ENCODE measurements around the gene STXBP5L.

Gene STXBP5L

DNA sequence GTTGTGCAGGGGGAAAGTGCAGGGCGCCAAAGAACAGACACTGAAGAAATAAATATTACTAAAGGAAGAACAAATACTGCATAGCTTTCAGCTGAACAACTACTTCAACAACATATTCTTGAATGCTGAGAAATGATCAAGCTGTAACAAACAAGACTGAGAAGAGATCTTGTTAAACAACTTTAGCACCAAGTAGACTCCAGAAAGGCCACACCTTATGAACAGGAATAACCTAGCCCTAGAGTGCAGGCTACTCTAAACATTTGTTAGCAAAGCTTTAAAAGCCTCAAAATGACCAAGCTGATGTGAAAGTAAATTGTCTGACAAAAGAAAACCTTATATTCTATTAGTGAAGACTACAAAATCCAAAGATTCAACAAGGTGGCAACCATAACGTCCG, 554.6 kb downstream of the STXBP5L start:
- Histone ChIP-seq H3K36me3 (peaks cover 88% of the 10 kb centered on the region), H3K27me3 (no peaks in the 10 kb centered on the region), H3K4me2 (no peak overlapping the region), H3K4me3 (no peak overlapping the region), H3K4me1 (no peaks in the 10 kb centered on the region), H3K9ac (no peak overlapping the region), H3K27ac (no peak overlapping the region), H4K20me1 (no peaks in the 10 kb centered on the region), H3K9me3 (peaks cover 11% of the 10 kb centered on the region)
- no peak for TF ChIP-seq Cebpa-rat (IDR thresholded peaks at IDR 0.05)

DNA sequence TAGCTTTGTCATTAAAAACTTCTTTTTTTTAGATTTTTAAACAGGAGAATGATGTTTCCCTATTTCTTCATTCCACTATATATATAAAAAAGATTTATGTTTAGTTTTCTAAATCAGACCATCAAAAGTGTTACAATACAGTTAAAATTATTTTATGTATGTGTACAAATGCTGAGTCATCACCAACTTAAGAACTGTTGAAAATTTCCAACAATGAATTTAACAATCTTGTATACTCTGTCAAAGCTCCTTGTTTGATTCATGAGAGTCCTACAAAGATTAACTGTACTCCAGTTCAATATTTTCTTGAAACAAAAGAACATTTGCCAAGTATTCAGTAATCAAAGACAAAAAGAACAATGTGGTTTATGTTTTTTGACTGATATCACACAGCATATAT, 555.7 kb downstream of the STXBP5L start:
- H3K27ac ChIP-seq: no peak overlapping the region
- H3K9ac ChIP-seq: no peak overlapping the region
- no peak overlapping the region for H3K4me2 ChIP-seq
- no peaks in the 10 kb centered on the region for H3K27me3 ChIP-seq
- no peaks in the 10 kb centered on the region for H3K4me1 ChIP-seq
- no peak overlapping the region for H3K4me3 ChIP-seq
- TF ChIP-seq Cebpa-rat (IDR thresholded peaks at IDR 0.05): no peak
- H3K36me3 ChIP-seq: peaks cover 91% of the 10 kb centered on the region
- H3K9me3 ChIP-seq: peaks cover 6% of the 10 kb centered on the region
- no peaks in the 10 kb centered on the region for H4K20me1 ChIP-seq

DNA sequence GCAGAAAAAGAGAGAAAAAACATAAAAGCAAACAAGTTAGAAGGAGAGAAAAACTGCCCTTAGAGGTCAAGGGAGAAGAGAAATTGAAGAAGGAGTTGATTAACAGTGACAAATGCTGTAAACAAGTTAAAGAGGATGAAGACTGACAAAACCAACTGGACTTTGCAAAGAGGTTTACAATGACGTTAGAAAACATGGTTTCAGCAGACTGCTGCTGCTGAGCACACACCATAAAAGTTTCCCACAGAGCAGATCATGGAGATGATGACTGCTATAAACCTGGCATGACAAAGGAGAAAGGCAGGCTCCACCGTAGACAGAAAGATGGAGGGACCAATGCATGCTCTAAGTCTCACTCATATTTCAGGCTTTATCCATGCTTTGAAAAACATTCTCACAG, 559.1 kb downstream of the STXBP5L start:
- Histone ChIP-seq H3K4me3 (no peak overlapping the region), H3K27ac (no peak overlapping the region), H3K9ac (no peak overlapping the region), H3K4me2 (no peak overlapping the region), H3K27me3 (no peaks in the 10 kb centered on the region), H3K36me3 (peaks cover 81% of the 10 kb centered on the region), H3K9me3 (no peaks in the 10 kb centered on the region), H4K20me1 (no peaks in the 10 kb centered on the region), H3K4me1 (no peaks in the 10 kb centered on the region)
- no peak for TF ChIP-seq Cebpa-rat (IDR thresholded peaks at IDR 0.05)

- H3K4me1 ChIP-seq: no peaks in the 10 kb centered on the region
- H3K4me2 ChIP-seq: no peak overlapping the region
- no peak for TF ChIP-seq Cebpa-rat (IDR thresholded peaks at IDR 0.05)
- no peak overlapping the region for H3K4me3 ChIP-seq
- no peak overlapping the region for H3K27ac ChIP-seq
- H3K27me3 ChIP-seq: no peaks in the 10 kb centered on the region
- no peaks in the 10 kb centered on the region for H3K9me3 ChIP-seq
- H3K36me3 ChIP-seq: peaks cover 84% of the 10 kb centered on the region
- H4K20me1 ChIP-seq: no peaks in the 10 kb centered on the region
- H3K9ac ChIP-seq: no peak overlapping the region
Measured at GRCh38 chr3:121473001-121473400, 565.0 kb downstream of the STXBP5L start.

Measured in BLaER1 (cell line).